HepG2 (cell line): ENCODE results near the gene ACYP2. TPM values are rescaled to one million over a fixed set of nuclear protein-coding genes. Genes with fewer than 3 reads are reported as not detected.
A peak's percentile ranks its signal among the peaks of the same experiment; 100 is the strongest.

Experiments
- AGO1 ChIP-seq: fragments of 200-400 bp; formaldehyde crosslinking; IDR thresholded peaks from 2 replicates; pipeline ENCODE4 v1.6.1; 2017; ENCODE audit warnings: mild to moderate bottlenecking, low read depth, low read length, moderate library complexity; ENCODE audit not compliant: poor library complexity, severe bottlenecking
- BCL3 ChIP-seq: sonication (generic); formaldehyde crosslinking; IDR thresholded peaks from 2 replicates; pipeline ENCODE4 v1.5.1; 2020; ENCODE audit warnings: mild to moderate bottlenecking, missing genetic modification reagents, moderate library complexity
- BRCA1 ChIP-seq: sonication (generic); formaldehyde crosslinking; IDR thresholded peaks from 2 replicates; pipeline ENCODE4 v1.4.0; 2020; ENCODE audit warnings: missing genetic modification reagents
- DMTF1 ChIP-seq: sonication (generic); formaldehyde crosslinking; IDR thresholded peaks from 2 replicates; pipeline ENCODE4 v1.4.0; 2020; ENCODE audit warnings: mild to moderate bottlenecking, missing genetic modification reagents
- FUBP1 ChIP-seq: sonication (generic); formaldehyde crosslinking; IDR thresholded peaks from 2 replicates; pipeline ENCODE4 v1.5.1; 2020; ENCODE audit warnings: missing genetic modification reagents, mild to moderate bottlenecking, borderline replicate concordance
- HCFC1 ChIP-seq: fragments of 150-350 bp; IDR thresholded peaks from 2 replicates; pipeline ENCODE4 v1.6.1; 2014; ENCODE audit warnings: low read depth, low read length
- HNRNPLL ChIP-seq: fragments of 200-400 bp; formaldehyde crosslinking; IDR thresholded peaks from 2 replicates; pipeline ENCODE4 v1.6.1; 2017; ENCODE audit warnings: mild to moderate bottlenecking, low read depth, low read length; ENCODE audit not compliant: poor library complexity, severe bottlenecking
- MLXIP ChIP-seq: sonication (generic); formaldehyde crosslinking; IDR thresholded peaks from 2 replicates; pipeline ENCODE4 v1.9.0; 2021; ENCODE audit warnings: missing genetic modification reagents, borderline replicate concordance
- MYNN ChIP-seq: sonication (generic); formaldehyde crosslinking; IDR thresholded peaks from 2 replicates; pipeline ENCODE4 v1.4.0; 2020; ENCODE audit warnings: mild to moderate bottlenecking, low read depth, missing genetic modification reagents
- NCOA2 ChIP-seq: sonication (generic); formaldehyde crosslinking; IDR thresholded peaks from 2 replicates; pipeline ENCODE4 v1.8.0; 2022; ENCODE audit warnings: inconsistent platforms
- POLR2AphosphoS5 ChIP-seq: IDR thresholded peaks from 2 replicates; pipeline ENCODE4 v1.6.1; 2012; ENCODE audit warnings: low read depth, low read length
- RARA ChIP-seq: IDR thresholded peaks from 2 replicates; pipeline ENCODE4 v1.6.1; 2016; ENCODE audit warnings: missing genetic modification reagents, missing compliant biosample characterization
- SETDB1 ChIP-seq: sonication (generic); formaldehyde crosslinking; IDR thresholded peaks from 2 replicates; pipeline ENCODE4 v1.5.1; 2020; ENCODE audit warnings: missing genetic modification reagents, mild to moderate bottlenecking, borderline replicate concordance
- ZIK1 ChIP-seq: sonication (generic); formaldehyde crosslinking; IDR thresholded peaks from 2 replicates; pipeline ENCODE4 v1.5.0; 2020; ENCODE audit warnings: mild to moderate bottlenecking, low read depth, missing genetic modification reagents, borderline replicate concordance
- ZKSCAN1 ChIP-seq: fragments of 150-350 bp; IDR thresholded peaks from 2 replicates; pipeline ENCODE4 v1.6.1; 2014; ENCODE audit warnings: low read length
- ZKSCAN5 ChIP-seq: sonication (generic); formaldehyde crosslinking; IDR thresholded peaks from 2 replicates; pipeline ENCODE4 v1.5.1; 2020; ENCODE audit warnings: mild to moderate bottlenecking, missing genetic modification reagents
- ZNF292 ChIP-seq: sonication (generic); formaldehyde crosslinking; IDR thresholded peaks from 2 replicates; pipeline ENCODE4 v1.8.1; 2022; ENCODE audit warnings: mild to moderate bottlenecking, low read depth, missing genetic modification reagents, borderline replicate concordance
- ZNF503 ChIP-seq: sonication (generic); formaldehyde crosslinking; IDR thresholded peaks from 2 replicates; pipeline ENCODE4 v1.4.0; 2020; ENCODE audit warnings: missing genetic modification reagents
- ZNF788 ChIP-seq: sonication (generic); formaldehyde crosslinking; IDR thresholded peaks from 2 replicates; pipeline ENCODE4 v1.5.0; 2020; ENCODE audit warnings: mild to moderate bottlenecking, missing genetic modification reagents, borderline replicate concordance
- ZNF878 ChIP-seq: sonication (generic); formaldehyde crosslinking; IDR thresholded peaks from 2 replicates; pipeline ENCODE4 v1.8.1; 2023; ENCODE audit warnings: mild to moderate bottlenecking, missing genetic modification reagents, moderate library complexity
- ZSCAN20 ChIP-seq: sonication (generic); formaldehyde crosslinking; IDR thresholded peaks from 2 replicates; pipeline ENCODE4 v1.4.0; 2020; ENCODE audit warnings: missing genetic modification reagents, mild to moderate bottlenecking, borderline replicate concordance
- polyA plus RNA-seq, 8 experiments: library from polyadenylated mRNA; depleted of rRNA in 3 of 8; stranded (reverse) in 7 of 8; unstranded in 1 of 8; fragments of >200 nt; fragmentation: Illumina TruSeq in 4 of 8; extraction: Trizol in 4 of 8; gene quantifications; 2 replicates each; pipeline versions ENCODE4 v1.2.1 to v1.2.3, GENCODE V29; 2011 to 2016; ENCODE audit warnings: low read depth in 4 of 8, missing spikeins in 1 of 8, mixed read lengths in 1 of 8; ENCODE audit not compliant: insufficient read depth in 1 of 8
- total RNA-seq, 5 experiments: library from RNA; depleted of rRNA; stranded (reverse); fragments of >200 nt; fragmentation: Illumina TruSeq; extraction: Trizol; gene quantifications; 2 replicates each; pipeline ENCODE4 v1.2.3, GENCODE V29; 2016; ENCODE audit warnings: low read depth in 1 of 5

Gene ACYP2
- total and polyA plus RNA-seq, 2 of the 13 experiments (the other 11 are each of a cell fraction or from before 2014, with no cell fraction given) = 12.3 to 12.7 TPM

- no peak for TF ChIP-seq ZNF788 (CRISPR knock-in tag)
- TF ChIP-seq MYNN = no peak
- TF ChIP-seq RARA (CRISPR knock-in tag) = peak; percentile 81
- TF ChIP-seq POLR2AphosphoS5 = no peak
- no peak for TF ChIP-seq HCFC1
- no peak for TF ChIP-seq ZSCAN20 (CRISPR knock-in tag)
- no peak for TF ChIP-seq AGO1
- TF ChIP-seq ZNF292 (CRISPR knock-in tag) = no peak
- no peak for TF ChIP-seq ZNF503 (CRISPR knock-in tag)
- TF ChIP-seq ZKSCAN5 (CRISPR knock-in tag) = no peak
- no peak for TF ChIP-seq DMTF1 (CRISPR knock-in tag)
- TF ChIP-seq ZKSCAN1 = no peak
- peak; percentile 82 for TF ChIP-seq NCOA2 (CRISPR knock-in tag)
- no peak for TF ChIP-seq FUBP1 (CRISPR knock-in tag)
- no peak for TF ChIP-seq SETDB1 (CRISPR knock-in tag)
- TF ChIP-seq HNRNPLL = no peak
- TF ChIP-seq BCL3 = no peak
- no peak for TF ChIP-seq ZNF878
- no peak for TF ChIP-seq MLXIP (CRISPR knock-in tag)
- TF ChIP-seq BRCA1 (CRISPR knock-in tag) = no peak
- TF ChIP-seq ZIK1 (CRISPR knock-in tag) = no peak
Observed at GRCh38 chr2:54143780-54144179, 28.4 kb downstream of the ACYP2 start (continued).
